Measurements from ENCODE around the gene PAQR9. TPM values are rescaled to one million over a fixed set of nuclear protein-coding genes. Genes with fewer than 3 reads are reported as not detected.

Gene PAQR9
- total RNA-seq, 1 experiment from 2014 or later: 0.47 TPM

GRCh38 chr3:142926368-142926944, 37.0 kb downstream of the PAQR9 start:
- DNase-seq (ENCODE audit: extremely low read depth, low read depth): no peak

DNA sequence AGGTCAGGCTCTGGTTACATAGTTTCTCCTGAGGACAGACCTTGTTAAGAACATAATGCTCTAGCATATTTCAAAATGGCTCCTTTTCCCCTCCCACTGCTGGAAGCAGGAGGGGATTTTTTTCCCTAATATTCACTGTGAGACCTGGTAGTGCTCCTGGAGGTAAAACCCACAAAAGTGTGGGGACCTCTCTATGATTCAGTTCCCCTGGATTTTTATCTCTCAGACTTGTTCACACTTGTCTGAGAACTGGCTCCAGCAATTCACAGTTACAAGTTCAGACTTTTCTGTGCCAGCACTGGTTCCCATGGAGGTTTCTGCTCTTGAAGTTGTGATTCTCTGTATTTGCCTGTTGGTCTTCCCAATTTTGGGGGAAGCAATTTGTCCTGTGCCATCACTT, 38.3 kb downstream of the PAQR9 start:
- DNase-seq (ENCODE audit: extremely low read depth, low read depth): no peak

GRCh38 chr3:142923694-142924093, 39.8 kb downstream of the PAQR9 start:
- no peak for DNase-seq (ENCODE audit: extremely low read depth, low read depth)

DNA sequence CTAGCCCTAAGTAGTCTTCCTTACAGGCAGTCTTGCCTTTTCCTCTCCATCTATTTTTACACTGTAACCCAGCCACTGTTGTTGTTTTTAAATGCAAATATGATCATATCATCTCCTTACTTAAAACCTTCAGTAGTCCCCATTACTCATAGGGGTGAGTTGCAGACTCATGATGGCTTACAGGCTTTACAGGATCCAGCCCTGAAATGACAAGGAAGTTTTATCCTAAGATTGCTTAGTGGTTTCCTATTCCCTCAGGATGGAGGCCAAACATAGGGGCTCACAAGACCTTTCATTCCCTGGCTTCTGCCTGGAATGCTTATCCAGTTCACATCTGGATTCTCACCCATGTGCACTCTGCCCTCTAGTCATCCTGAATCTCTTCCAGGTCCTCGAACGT, 46.9 kb downstream of the PAQR9 start:
- DNase-seq (ENCODE audit: extremely low read depth, low read depth): no peak

GRCh38 chr3:142915636-142916035, 47.8 kb downstream of the PAQR9 start:
- DNase-seq (ENCODE audit: extremely low read depth, low read depth): no peak

DNA sequence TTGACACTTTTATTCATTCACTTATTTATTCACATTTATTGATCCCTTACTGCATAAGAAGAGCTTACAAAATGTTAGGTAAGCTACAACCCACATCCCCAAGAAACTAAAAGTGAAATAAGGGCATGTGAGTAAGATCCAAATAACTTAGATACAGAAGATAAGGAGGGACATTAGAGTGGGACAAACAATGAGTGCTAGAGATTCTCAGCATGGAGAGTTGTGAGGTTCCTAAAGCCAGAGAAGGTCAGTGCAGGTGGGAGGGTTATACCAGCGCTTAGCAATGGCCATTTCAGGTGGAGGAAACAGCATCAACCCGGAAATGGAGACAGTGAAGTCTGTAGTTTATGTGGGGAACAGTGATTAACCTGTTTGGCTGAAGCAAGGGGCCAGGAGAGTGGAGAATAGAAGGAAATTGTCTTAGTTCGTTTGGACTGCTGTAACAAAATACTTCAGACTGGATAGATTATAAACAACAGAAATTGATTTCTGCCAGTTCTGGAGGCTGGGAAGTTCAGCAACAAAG, 49.1 kb downstream of the PAQR9 start:
- no peak for DNase-seq (ENCODE audit: extremely low read depth, low read depth)

GRCh38 chr3:142913432-142913831, 50.0 kb downstream of the PAQR9 start:
- DNase-seq (ENCODE audit: extremely low read depth, low read depth): no peak

GRCh38 chr3:142912402-142913172, 50.9 kb downstream of the PAQR9 start:
- DNase-seq (ENCODE audit: extremely low read depth, low read depth): no peak

Small RNA genes within 50 kb of the gene (small RNA-seq; reads per million reads assigned to genes)
- 0 reads per million in 2 experiments for gene AC021074.2

Other genes starting within 250 kb of the PAQR9 start
- gene TRPC1, start 239.6 kb downstream of the PAQR9 start, total RNA-seq (2014; rRNA removed; shearing (Covaris generic)): 10.7 and 12.2 TPM in 2 replicates
- 19.2 and 20.8 TPM in 2 replicates for gene PCOLCE2, start 74.6 kb downstream of the PAQR9 start, total RNA-seq (2014; rRNA removed; shearing (Covaris generic))
- gene U2SURP, start 37.9 kb upstream of the PAQR9 start, total RNA-seq (2014; rRNA removed; shearing (Covaris generic)): 121 and 122 TPM in 2 replicates
- gene CHST2, start 156.1 kb upstream of the PAQR9 start, total RNA-seq (2014; rRNA removed; shearing (Covaris generic)): 0.40 and 0.49 TPM in 2 replicates